Right ventricle myocardium superior (tissue), 1 donor: ENCODE data around the gene EIF4G3. TPM values are rescaled to one million over a fixed set of nuclear protein-coding genes. Genes with fewer than 3 reads are reported as not detected.
"Not testable (repeated sequence)": the region's sequence is repeated elsewhere in the genome, so short reads cannot be mapped to it uniquely, and the experiment has no call there.

Experiments
- ATAC-seq: fragments of 200-7000 bp; cut with Tn5 transposase; one replicate; pipeline ENCODE4 v1.9.1; 2020; ENCODE audit warnings: mild to moderate bottlenecking; ENCODE audit not compliant: poor library complexity
- DNase-seq: peaks from one replicate; pipeline ENCODE4 v3.0.0-alpha.2; 2020
- intact Hi-C: fragments of 100-400 bp; cut with DNase I; formaldehyde crosslinking; loops from one replicate; pipeline ENCODE4 v1.11.2; 2022
- total RNA-seq: library from RNA; stranded (reverse); fragmentation: NEBNext Ultra II Directional; extraction: Animal tissue kit (Norgen Biotek cat#: 25700); gene quantifications from one replicate; pipeline ENCODE4 v1.2.1, GENCODE V29; 2021
- donor health status: DM: no; HTN: yes; CAD: no; lungs with severe emphysema.

Gene EIF4G3
- total RNA-seq, 1 donor from 2014 or later: 24.7 TPM

DNA sequence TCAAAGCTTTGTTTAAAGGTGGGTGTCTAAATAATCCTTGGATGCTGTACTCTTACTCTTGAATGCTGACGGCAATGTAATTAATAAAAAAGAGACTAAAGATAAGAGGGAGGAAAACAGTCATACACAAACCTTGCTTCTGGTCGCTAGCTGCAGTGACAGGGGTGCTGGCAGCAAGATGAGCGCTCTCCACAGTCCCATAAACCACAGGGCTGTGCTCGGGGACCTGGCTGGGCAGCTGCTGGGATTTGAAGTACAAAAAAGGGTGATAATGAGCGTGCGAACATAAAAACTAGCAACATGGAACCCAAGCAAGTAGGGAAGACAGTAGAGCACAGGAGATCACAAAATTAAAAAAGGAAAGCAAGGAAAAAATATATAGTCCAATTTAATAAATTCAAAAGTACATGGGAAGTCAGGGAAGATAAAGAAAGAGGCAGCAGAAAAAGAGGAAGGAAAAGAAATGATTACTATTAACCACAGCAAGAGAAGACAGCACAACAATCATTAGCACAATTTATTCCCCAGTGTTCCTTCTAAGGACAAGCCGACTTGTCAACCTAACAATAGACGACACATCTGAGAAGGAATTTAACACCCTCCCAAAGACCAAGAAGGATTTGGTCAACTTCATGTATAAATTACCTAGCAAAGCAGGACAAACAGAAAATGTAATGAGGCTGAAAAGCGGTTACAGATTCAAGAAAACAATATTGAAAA is 226.7 kb downstream of the EIF4G3 start:
- intact Hi-C loops: no loop called here
- DNase-seq (no peak), ATAC-seq (no peak)

DNA sequence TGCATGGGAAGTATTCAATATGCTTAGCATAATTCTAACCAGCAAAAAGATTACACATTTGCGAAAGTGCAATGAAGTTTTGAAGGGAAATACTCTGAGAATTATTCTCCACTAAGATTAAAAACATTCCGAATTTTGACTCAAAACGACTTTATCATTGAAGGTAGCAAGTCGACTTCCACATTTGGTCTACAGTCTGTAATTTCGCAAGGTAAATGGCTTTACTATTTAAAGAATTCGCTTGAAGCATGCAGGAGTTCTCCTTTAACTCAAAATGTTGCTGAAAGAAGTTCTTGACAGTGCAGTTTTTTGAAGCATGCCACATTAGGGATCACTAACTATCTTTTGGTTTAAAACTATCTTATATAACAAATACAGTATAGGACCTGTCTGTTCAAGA is 228.6 kb downstream of the EIF4G3 start:
- DNase-seq: no peak
- ATAC-seq: no peak
- intact Hi-C loops: no loop called here

DNA sequence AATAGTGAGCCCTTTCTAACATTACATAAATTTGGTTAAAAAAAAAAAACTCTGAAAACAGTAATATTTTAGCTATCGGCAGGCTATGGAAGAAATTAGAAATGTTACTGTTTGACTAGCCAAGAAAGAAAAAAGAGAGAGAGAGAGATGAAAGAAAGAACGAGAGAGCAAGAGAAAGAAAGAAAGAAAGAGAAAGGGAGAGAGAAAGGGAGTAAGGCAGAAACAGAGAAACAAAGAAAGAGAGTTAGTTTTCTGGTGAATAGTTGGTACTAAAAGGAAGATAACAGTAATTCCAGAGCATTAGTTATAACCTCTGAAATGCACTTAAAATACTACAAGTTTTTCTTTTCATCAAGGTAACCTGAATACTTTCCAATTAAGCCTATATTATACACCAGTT is 229.3 kb downstream of the EIF4G3 start:
- no peak for ATAC-seq
- no peak for DNase-seq
- intact Hi-C loops: no loop called here

DNA sequence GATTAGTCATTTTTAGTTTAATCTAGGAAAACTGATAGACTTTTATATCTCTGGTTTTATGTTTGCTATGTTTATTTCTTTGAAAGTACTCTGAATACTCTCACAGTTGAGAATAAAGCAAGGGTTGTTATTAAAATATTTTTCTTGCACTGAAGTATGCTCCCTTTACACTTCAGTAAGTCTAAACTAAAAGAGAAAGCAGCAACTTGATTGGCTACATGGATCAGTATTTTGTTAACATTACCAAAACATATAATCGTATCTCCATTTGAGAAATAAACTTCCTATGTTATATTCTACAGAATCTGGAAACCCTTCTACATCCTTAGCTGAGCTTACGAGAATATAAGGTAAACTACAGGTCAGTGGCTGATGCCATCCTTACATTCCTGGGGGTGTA is 240.1 kb downstream of the EIF4G3 start:
- no peak for ATAC-seq
- intact Hi-C loops: no loop called here
- DNase-seq: no peak

DNA sequence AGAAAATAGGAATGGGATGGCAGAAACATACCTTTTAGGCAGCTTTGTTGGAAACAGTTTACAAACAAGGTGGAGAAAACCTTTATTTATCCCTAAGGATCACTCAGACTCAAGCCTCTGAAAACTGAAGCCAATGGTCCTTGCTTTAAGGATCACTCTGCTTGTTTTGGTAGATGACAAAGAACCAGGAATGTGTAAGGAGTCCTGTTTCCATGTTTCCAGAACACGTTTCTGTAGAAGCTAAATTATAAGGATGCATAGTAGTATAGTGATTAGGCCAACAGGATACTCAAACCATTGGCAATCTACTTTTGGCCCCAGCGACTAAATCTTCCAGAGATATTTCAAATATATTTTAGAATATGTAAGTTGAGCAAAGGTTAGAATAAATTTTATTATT is 240.5 kb downstream of the EIF4G3 start:
- DNase-seq (no peak), ATAC-seq (no peak)
- intact Hi-C loops: no loop called here

DNA sequence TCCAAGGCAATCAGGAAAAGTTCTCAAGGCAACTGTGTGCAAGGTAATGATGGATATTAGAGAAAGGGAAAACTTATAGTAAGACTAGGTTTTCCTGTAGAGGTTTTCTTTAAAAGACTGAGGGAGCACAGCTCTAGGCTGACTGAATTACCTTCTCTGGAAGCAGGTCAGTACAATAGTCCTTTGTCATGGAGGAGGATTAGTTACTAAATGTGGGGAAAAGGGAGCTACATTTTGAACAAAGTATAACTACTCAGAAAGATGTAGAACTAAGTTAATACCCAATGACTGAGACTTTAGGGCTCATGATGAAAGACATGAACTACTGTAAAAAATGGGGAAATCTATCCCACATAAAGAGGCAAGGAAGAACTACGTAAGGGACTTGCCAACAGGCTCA is 241.0 kb downstream of the EIF4G3 start:
- DNase-seq: no peak
- no peak for ATAC-seq
- intact Hi-C loops: no loop called here

DNA sequence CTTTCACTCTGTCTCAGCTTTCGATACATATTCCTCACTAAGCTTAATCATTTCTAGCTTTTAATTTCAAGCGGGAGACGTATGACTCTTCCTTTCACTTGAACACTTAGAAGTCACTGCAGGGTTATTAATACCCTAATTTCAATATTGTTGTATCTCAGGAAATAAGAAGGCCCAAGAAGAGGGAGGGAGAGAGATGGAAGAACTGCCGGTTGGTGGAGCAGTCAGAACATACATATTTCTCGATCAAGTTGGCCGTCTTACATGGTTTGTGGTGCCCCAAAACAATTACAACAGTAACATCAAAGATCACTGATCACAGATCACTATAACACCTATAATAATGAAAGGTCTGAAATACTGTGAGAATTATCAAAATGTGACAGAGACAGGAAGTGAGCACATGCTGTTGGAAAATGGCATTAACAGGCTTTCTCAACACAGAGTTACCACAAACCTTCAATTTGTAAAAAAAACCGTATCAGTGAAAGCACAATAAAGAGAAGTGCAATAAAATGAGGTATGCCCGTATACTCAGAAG is 244.2 kb downstream of the EIF4G3 start:
- ATAC-seq (no peak), DNase-seq (no peak)
- intact Hi-C loops: no loop called here

DNA sequence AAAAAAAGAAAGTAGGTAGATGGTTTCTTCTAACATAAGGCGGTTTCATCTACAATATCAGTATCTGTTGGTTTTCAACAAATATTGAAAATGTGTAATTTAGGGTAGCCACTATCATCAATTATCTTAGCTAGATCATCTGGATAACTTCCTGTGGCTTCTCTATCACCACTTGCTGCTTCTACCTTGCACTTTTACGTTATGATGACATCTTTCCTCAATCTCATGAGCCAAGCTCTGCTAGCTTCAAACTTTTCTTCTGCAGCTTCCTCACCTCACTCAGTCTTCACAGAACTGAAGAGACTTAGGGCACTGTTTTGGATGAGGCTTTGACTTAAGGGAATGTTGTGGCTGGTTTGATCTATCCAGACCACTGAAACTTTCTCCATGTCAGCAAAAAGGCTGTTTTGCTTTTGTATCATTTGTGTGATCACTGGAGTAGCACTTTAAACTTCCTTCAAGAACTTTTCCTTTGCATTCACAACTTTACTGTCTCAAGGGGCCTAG is 244.7 kb downstream of the EIF4G3 start:
- intact Hi-C loops: no loop called here

DNA sequence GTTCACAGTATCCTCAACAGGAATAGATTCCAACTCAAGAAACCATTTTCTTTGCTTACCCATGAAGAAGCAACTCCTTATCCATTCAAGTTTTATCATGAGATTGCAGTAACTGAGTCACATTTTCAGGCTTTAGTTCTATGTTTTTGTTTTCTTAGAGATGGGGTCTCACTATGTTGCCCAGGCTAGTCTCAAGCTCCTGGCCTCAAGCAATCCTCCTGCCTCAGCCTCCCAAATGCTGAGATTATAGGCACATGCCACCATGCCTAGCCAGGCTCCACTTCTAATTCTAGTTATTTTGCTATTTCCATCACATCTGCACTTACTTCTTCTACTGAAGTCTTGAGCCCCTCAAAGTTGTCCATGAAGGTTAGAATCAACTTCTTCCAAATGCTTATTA is 246.3 kb downstream of the EIF4G3 start:
- DNase-seq (no peak), ATAC-seq (no peak)
- intact Hi-C loops: no loop called here

More for the DNA sequence above, 244.7 kb downstream of the EIF4G3 start:
- no peak for DNase-seq
- ATAC-seq: no peak

DNA sequence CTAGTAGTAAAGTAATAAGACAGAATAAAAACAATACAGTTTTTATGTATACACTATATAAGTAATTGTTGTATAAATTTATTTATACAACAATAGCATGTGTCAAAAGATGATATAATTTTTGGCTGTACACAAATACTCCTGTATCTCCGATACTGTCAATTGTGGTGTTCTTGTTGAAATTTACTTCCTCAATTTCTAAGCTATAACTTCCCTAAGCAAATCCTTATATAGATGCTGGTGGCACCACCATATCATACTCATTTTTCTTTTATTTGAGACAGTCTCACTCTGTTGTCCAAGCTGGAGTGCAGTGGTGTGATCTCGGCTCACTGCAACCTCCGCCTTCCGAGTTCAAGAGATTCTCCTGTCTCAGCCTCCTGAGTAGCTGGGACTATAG is 248.6 kb downstream of the EIF4G3 start:
- ATAC-seq: no peak
- DNase-seq: no peak
- intact Hi-C loops: no loop called here

DNA sequence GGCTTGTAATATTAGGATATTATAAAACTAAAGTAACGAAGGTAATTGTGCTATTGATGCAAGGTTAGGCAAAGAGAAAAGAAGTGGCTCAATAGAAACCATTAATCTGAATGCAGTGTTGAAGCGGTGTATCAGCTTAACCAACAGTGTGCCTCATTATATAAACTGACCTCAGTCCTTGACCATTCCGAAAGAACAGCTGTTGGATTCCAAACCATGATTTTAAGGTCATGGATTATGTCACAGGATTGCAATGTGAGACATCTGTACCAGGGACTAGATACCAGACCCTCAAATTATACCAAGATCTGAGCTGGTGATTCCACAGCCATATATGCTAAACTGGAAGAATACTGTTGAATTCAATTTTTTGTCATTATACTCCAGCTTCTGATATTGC is 255.4 kb downstream of the EIF4G3 start:
- no peak for ATAC-seq
- intact Hi-C loops: no loop called here

DNA sequence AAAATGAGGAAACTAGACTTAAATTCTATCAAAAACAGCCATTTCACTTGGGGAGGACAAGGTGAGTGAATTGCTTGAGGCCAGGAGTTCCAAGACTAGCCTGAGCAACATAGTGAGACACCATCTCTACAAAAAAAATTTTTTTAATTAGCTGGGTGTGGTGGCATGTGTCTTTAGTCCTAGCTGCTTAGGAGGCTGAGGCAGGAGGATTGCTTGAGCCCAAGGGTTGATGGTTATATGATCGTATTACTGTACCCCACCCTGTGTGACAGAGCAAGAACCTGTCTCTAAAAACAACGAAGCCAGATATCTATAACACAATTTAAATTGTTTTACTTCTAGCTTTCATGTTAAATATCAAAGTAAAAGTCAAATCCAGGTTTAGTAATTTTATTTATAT is 263.5 kb downstream of the EIF4G3 start:
- intact Hi-C loops: no loop called here

More for the DNA sequence above, 255.4 kb downstream of the EIF4G3 start:
- no peak for DNase-seq

DNA sequence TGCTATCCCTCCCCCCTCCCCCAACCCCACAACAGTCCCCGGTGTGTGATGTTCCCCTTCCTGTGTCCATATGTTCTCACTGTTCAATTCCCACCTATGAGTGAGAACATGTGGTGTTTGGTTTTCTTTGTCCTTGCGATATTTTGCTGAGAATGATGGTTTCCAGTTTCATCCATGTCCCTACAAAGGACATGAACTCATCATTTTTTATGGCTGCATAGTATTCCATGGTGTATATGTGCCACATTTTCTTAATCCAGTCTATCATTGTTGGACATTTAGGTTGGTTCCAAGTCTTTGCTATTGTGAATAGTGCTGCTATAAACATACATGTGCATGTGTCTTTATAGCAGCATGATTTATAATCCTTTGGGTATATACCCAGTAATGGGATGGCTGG is 269.2 kb downstream of the EIF4G3 start:
- ATAC-seq, DNase-seq, intact Hi-C loops: not testable (repeated sequence)

More for the DNA sequence above, 263.5 kb downstream of the EIF4G3 start:
- DNase-seq: no peak
- ATAC-seq: no peak

DNA sequence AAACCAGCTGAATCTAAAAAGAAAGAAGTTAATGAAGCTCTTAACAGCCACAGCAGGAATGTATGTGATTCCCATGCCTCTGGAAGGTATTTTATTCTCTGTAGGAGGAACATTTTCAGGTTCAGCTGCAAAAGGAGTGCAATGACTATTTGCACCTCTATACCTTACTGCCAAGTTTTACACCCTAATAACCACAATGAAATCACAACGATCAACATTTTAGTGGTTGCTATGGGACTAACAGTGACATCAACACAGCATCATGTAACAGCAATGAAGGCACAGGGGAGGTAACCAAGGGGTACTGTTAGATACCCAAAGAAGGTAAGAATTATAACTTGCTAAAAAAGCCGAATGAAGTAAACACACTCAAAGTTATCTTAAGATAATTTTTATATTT is 273.3 kb downstream of the EIF4G3 start:
- intact Hi-C loops: no loop called here
- ATAC-seq (no peak), DNase-seq (no peak)

DNA sequence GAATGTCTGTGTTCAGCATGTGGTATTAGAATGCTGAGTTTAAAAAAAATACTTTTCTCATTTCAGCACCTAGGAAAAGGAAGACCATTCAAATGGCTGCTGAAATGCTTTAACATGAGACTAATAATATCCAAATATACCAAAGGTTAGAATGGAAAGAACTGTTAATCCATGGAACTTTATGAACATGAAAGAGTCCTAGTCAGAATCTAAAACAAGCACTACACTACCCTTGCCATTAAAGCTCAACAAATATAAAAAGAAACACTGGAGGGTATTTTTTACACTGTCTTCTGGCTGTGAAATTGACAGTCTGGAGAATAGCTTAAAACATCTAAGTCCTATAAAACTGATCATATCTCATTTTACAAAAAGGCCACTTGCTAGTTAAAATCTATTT is 276.6 kb downstream of the EIF4G3 start:
- no peak for DNase-seq
- no peak for ATAC-seq
- intact Hi-C loops: no loop called here

DNA sequence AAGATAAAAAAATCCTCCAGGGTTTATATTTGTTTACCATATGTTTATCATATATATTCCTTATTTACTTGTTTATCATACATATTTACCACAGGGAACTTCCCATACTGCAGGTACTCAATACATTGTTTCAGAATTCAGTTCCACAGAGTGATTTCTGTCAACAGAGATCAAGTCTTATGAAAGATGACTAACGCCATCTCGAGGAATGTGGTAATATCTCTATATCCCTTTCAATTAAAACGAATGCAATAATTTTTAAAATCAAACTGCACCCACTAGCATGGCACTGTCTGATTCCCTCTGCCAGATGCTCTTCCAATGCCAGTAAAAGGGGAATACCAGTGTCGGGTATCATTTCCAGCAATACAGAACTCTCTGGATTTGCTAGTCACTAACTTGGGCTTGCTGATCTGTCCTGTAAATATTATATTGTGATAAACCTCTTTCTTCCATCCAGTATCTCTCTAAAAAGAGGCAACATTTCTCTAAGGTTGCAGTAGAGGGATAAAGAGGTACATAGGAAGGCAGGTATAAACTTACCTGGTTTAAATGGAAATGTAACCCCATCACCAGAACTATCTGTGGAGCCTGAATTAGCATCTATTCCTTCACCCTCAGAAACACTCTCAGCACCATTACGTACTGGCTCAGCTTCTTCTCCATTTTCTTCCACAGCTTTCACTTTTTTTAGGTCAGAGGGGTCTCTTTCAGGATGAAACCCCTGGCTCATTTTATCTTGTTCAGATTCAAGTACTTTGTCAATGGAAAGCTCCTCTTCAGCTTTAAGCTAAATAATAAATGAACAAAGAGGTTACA is 277.3 kb downstream of the EIF4G3 start:
- ATAC-seq (no peak), DNase-seq (no peak)
- intact Hi-C loops: no loop called here

DNA sequence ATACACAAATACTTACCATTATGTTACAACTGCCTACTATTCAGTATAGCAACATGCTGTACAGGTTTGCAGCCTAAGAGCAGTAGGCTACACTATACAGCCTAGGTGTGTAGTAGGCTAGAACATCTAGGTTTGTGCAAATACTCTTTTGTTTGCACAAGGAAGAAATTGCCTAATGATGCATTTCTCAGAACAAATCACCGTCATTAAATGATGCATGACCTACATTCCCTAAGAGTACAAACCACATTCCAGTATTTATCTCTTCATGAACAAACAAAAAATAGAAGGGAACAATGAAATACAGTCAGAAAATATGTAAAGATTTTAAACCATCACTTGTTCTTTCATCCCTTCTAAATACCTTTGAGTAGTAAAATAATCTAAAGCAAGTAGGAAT is 279.9 kb downstream of the EIF4G3 start:
- ATAC-seq: no peak

DNA sequence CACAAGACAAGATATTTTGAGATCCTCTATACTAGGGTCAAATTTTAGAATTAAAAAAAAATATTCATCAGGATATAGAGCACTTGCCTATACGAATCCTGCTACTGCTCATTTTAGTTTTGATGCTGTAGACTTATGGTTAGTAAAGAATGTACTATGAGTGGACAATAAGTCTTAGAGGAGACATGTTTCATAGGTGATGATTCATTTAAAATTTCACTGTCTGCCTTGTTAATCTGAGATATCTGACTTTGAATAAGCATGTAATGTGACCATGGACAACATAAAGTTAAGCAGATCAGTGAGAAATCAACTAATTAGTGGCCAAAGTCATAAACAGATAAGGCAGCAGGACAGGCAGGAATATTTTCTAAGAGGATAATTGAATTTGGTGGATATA is 282.8 kb downstream of the EIF4G3 start:
- no peak for ATAC-seq
- no peak for DNase-seq
- intact Hi-C loops: no loop called here

More for the DNA sequence above, 279.9 kb downstream of the EIF4G3 start:
- DNase-seq: no peak
- intact Hi-C loops: no loop called here

DNA sequence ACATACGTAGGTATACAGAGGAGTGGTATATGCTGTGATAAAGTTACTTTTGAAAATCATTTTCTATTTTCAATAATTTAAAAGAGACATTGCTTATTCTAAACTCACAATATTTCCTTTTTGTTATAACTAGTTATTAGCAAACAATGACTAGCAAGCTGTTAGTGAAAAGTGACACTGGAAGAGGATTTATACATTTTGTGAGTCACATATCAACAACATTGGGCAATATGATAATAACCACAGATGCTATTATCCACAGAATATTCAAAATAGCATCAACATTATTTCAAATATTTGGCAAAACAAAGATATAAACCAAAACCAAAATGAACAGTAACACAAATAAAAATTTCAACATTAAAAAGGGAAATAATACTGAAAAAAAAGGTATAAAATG is 285.6 kb downstream of the EIF4G3 start:
- ATAC-seq (no peak), DNase-seq (no peak)
- intact Hi-C loops: no loop called here

DNA sequence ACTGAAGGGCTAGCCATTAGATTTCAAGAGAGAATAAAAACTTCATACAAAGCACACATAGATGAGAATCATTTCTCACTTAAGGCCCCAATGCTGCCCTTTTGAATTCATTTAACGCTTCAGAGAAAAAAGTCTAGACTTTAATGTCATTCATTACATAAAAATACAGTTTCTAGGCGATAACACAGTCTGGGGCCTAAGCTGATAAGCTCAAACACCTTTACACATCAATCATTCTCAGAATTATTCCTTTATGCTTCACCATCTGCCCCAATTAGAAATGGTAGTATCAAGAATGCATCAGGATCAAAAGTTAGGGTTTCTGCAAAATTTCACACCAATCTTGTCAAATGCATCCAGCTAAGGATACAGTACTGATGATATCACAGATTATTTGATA is 289.5 kb downstream of the EIF4G3 start:
- ATAC-seq: no peak
- DNase-seq: no peak
- intact Hi-C loops: no loop called here
